ENCODE data around the gene HMGXB4. TPM values are rescaled to one million over a fixed set of nuclear protein-coding genes. Genes with fewer than 3 reads are reported as not detected.

The HMGXB4 gene
- total and polyA plus RNA-seq, 2 of the 13 experiments (the other 11 are each of a cell fraction or from before 2014, with no cell fraction given) = 13.9 to 16.3 TPM

- FAIRE-seq = no peak
- H3K36me3 ChIP-seq (replicated peaks in 1 of 2; ENCODE audit: control insufficient read depth in 1 of 2, insufficient read depth in 2 of 2, low read length in 2 of 2) = peaks cover 19 to 81% of the 10 kb centered on the region in 2 experiments
- 100% methylated on average over 1 of the region's 1 CpG for WGBS (ENCODE audit: low lambda C conversion rate)
Observed at GRCh38 chr22:35288116-35288515, 30.8 kb downstream of the HMGXB4 start.

GRCh38 chr22:35292786-35293185 lies 35.5 kb downstream of the HMGXB4 start:
- FAIRE-seq = no peak
- WGBS (ENCODE audit: low lambda C conversion rate) = 95% methylated on average over 3 of the region's 3 CpGs
- peaks cover 4% of the 10 kb centered on the region; the same call in 1 of the 2 replicates for H3K4me1 ChIP-seq (ENCODE audit: insufficient read depth, low read length)
- no peaks in the 10 kb centered on the region for H3K79me2 ChIP-seq (ENCODE audit: insufficient read depth, low read length)
- no peaks in the 10 kb centered on the region for H3K27me3 ChIP-seq (ENCODE audit: control insufficient read depth in 1 of 2, insufficient read depth in 2 of 2, low read length in 2 of 2)
- H3K9me3 ChIP-seq (ENCODE audit: low read length) = no peaks in the 10 kb centered on the region
- in situ Hi-C loops (cut with HindIII; ENCODE audit: extremely low pct_ligation_motif_present, low pct_unique_long_range_greater_than_20kb) = no loop called here
- ATAC-seq = no peak
- H3K27ac ChIP-seq (ENCODE audit: extremely low read length, insufficient read depth, low read length) = no peak overlapping the region
- H3K4me3 ChIP-seq (replicated peaks in 1 of 3; ENCODE audit: insufficient read depth in 1 of 3, low read depth in 2 of 3, low read length in 3 of 3) = no peak overlapping the region
- intact Hi-C loops (cut with micrococcal nuclease; ENCODE audit: unreplicated experiment) = no loop called here
- H3K36me3 ChIP-seq (replicated peaks in 1 of 2; ENCODE audit: control insufficient read depth in 1 of 2, insufficient read depth in 2 of 2, low read length in 2 of 2) = peaks cover 21 to 62% of the 10 kb centered on the region in 2 experiments
- DNase-seq (ENCODE audit: low spot score) = no peak
- no peak for TF ChIP-seq ADNP (CRISPR knock-in tag; IDR thresholded peaks at IDR 0.05)
- no peak for TF ChIP-seq ZNF513 (CRISPR knock-in tag; conservative IDR thresholded peaks at IDR 0.05)
- TF ChIP-seq, protein P1, sequence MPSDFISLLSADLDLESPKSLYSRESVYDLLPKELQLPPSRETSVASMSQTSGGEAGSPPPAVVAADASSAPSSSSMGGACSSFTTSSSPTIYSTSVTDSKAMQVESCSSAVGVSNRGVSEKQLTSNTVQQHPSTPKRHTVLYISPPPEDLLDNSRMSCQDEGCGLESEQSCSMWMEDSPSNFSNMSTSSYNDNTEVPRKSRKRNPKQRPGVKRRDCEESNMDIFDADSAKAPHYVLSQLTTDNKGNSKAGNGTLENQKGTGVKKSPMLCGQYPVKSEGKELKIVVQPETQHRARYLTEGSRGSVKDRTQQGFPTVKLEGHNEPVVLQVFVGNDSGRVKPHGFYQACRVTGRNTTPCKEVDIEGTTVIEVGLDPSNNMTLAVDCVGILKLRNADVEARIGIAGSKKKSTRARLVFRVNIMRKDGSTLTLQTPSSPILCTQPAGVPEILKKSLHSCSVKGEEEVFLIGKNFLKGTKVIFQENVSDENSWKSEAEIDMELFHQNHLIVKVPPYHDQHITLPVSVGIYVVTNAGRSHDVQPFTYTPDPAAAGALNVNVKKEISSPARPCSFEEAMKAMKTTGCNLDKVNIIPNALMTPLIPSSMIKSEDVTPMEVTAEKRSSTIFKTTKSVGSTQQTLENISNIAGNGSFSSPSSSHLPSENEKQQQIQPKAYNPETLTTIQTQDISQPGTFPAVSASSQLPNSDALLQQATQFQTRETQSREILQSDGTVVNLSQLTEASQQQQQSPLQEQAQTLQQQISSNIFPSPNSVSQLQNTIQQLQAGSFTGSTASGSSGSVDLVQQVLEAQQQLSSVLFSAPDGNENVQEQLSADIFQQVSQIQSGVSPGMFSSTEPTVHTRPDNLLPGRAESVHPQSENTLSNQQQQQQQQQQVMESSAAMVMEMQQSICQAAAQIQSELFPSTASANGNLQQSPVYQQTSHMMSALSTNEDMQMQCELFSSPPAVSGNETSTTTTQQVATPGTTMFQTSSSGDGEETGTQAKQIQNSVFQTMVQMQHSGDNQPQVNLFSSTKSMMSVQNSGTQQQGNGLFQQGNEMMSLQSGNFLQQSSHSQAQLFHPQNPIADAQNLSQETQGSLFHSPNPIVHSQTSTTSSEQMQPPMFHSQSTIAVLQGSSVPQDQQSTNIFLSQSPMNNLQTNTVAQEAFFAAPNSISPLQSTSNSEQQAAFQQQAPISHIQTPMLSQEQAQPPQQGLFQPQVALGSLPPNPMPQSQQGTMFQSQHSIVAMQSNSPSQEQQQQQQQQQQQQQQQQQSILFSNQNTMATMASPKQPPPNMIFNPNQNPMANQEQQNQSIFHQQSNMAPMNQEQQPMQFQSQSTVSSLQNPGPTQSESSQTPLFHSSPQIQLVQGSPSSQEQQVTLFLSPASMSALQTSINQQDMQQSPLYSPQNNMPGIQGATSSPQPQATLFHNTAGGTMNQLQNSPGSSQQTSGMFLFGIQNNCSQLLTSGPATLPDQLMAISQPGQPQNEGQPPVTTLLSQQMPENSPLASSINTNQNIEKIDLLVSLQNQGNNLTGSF (CRISPR knock-in tag; IDR thresholded peaks at IDR 0.05) = no peak
- no peak for TF ChIP-seq NPAS2 (CRISPR knock-in tag; IDR thresholded peaks at IDR 0.05; ENCODE audit: borderline replicate concordance)
- TF ChIP-seq ZNF570 (CRISPR knock-in tag; IDR thresholded peaks at IDR 0.05; ENCODE audit: borderline replicate concordance) = no peak
- no peak for TF ChIP-seq KDM2A (CRISPR knock-in tag; IDR thresholded peaks at IDR 0.05; ENCODE audit: borderline replicate concordance, low read depth)
- ChIA-PET POLR2A (no interaction called here), CTCF (ENCODE audit: low intra/inter-chr PET ratio, low total read pairs) (no interaction called here)
- no TSS peak for BruUV-seq (replicated peaks)
- no peak overlapping the region for H3K9ac ChIP-seq (ENCODE audit: insufficient read depth, low read depth, low read length)
- no peaks in the 10 kb centered on the region for H4K20me1 ChIP-seq (ENCODE audit: insufficient read depth, low read length)
- H3K4me2 ChIP-seq (ENCODE audit: low read depth, low read length) = no peak overlapping the region
- no peak overlapping the region for H2AFZ ChIP-seq (ENCODE audit: low read length)

More at GRCh38 chr22:35288116-35288515, 30.8 kb downstream of the HMGXB4 start:
- no peak for TF ChIP-seq ARID2 (CRISPR knock-in tag; IDR thresholded peaks at IDR 0.05; ENCODE audit: borderline replicate concordance)
- Histone ChIP-seq H3K4me1 (ENCODE audit: insufficient read depth, low read length) (no peaks in the 10 kb centered on the region), H3K9ac (ENCODE audit: insufficient read depth, low read depth, low read length) (no peak overlapping the region), H3K79me2 (ENCODE audit: insufficient read depth, low read length) (no peaks in the 10 kb centered on the region), H3K27me3 (ENCODE audit: control insufficient read depth in 1 of 2, insufficient read depth in 2 of 2, low read length in 2 of 2) (no peaks in the 10 kb centered on the region), H3K4me2 (ENCODE audit: low read depth, low read length) (no peak overlapping the region), H3K27ac (ENCODE audit: extremely low read length, insufficient read depth, low read length) (no peak overlapping the region), H2AFZ (ENCODE audit: low read length) (no peak overlapping the region), H3K4me3 (replicated peaks in 1 of 3; ENCODE audit: insufficient read depth in 1 of 3, low read depth in 2 of 3, low read length in 3 of 3) (no peak overlapping the region), H3K9me3 (ENCODE audit: low read length) (no peaks in the 10 kb centered on the region), H4K20me1 (ENCODE audit: insufficient read depth, low read length) (no peaks in the 10 kb centered on the region)
- DNase-seq (ENCODE audit: low spot score) (no peak), ATAC-seq (no peak)
- POLR2A ChIA-PET = no interaction called here
- no TSS peak for BruUV-seq (replicated peaks)
- intact Hi-C loops (cut with micrococcal nuclease; ENCODE audit: unreplicated experiment) = no loop called here
- in situ Hi-C loops (cut with HindIII; ENCODE audit: extremely low pct_ligation_motif_present, low pct_unique_long_range_greater_than_20kb) = no loop called here
- CTCF ChIA-PET (ENCODE audit: low intra/inter-chr PET ratio, low total read pairs) = no interaction called here

Data from HepG2 (cell line).